ENCODE measurements around the gene TOPBP1.

Gene TOPBP1

GRCh38 chr3:133606342-133606741 lies 55.4 kb downstream of the TOPBP1 start:
- DNase-seq, result no peak

DNA sequence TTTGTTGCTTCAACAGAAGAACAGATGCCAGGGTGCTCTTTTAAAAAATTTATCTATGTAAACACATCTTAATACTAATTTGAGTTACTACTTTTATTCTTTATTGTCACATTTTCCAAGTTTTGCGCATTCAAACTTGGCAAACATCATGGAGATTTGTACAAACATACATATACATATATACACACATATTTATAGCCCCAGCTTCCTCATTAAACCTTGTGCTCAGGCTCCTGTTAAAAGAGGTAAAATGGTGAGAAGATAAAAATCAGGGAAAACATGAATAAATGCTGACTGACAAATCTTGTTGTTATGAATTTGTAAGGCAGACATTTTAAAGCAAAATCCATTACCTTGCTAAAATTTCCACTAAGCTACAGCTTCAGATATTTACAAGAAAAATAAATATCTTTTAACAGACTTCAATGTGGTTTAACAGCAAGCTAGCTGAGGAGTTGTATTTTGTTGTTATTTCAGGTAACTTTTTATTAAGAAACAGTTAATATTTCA lies 61.1 kb downstream of the TOPBP1 start:
- DNase-seq, result no peak

GRCh38 chr3:133599280-133599679 lies 62.5 kb downstream of the TOPBP1 start:
- DNase-seq, result no peak

- no peak for DNase-seq
Observed at GRCh38 chr3:133598405-133598804, 63.3 kb downstream of the TOPBP1 start.

GRCh38 chr3:133595341-133595740 lies 66.4 kb downstream of the TOPBP1 start:
- peak in 1 of 2 experiments; percentile 45 for DNase-seq

GRCh38 chr3:133593243-133593642 lies 68.5 kb downstream of the TOPBP1 start:
- no peak for DNase-seq

GRCh38 chr3:133592843-133593242 lies 68.9 kb downstream of the TOPBP1 start:
- no peak for DNase-seq

GRCh38 chr3:133591271-133591742 lies 70.4 kb downstream of the TOPBP1 start:
- no peak for DNase-seq

DNA sequence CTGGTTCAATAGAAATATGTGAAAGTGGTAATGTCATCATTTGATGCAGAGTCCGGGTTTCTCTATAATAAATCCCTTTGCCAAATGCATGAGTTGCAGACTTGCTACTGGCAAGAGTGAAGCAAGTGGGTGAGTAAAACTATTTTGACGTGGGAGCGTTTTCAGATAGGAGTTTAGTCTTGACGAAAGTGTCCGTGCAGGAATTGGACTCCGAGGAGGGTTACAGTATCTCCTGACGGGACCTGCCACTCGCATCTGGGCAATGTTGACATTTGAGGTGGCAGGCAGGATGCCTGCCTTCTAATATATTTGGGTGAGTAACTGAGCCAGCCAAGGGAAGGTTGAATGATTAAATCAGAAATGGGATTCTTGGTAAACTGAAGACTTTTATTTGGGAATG lies 72.2 kb downstream of the TOPBP1 start:
- DNase-seq, result no peak

DNA sequence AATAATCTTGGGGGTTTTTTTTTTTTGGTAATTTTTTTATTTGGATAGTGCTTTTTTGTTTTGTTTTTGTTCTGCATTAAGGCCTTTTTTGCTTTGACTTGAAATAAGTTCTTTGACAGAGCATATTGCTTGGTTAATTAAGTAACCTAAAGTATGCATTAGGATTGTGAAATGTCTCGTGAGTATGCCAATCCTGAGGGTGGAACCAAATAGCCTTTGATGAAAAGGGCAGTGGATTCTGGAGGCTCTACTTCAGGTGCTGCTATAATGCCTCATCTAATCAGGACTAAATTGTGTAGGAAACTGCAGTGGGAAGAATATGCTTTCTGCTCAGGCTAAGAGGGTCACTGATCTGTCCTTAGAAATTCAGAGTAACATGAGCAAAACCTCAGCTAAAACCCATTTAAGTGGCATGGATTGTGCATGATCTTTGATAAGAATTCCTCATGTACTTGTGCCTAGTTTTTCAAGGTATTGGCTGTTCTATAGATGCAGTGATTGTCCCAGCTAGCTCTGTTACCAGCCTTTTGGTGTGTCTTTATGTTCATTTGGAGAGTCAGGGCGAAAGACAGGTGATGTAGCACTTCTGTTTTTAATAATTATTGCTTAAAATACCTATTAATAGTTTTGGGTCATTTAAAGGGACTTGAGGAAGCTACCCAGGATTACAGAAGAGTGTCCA lies 72.8 kb downstream of the TOPBP1 start:
- no peak for DNase-seq

DNA sequence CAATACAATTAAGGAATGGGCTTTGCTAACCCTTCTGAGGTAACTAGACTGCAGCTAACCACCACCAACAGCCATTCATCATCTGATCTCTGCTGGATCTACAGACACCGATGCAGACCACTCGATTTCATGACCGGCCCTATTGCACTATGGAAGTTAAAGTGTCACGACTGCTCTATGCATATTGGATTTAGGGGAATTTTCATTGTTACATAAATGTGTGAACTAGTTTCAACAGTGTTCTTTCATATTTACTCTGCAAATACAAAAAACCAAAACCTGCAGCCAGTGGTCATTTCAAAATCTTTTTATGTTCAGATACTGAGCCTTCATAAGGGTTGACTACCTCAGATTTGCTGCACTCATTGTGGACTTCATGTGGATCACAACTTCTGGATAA lies 73.7 kb downstream of the TOPBP1 start:
- DNase-seq, result no peak

DNA sequence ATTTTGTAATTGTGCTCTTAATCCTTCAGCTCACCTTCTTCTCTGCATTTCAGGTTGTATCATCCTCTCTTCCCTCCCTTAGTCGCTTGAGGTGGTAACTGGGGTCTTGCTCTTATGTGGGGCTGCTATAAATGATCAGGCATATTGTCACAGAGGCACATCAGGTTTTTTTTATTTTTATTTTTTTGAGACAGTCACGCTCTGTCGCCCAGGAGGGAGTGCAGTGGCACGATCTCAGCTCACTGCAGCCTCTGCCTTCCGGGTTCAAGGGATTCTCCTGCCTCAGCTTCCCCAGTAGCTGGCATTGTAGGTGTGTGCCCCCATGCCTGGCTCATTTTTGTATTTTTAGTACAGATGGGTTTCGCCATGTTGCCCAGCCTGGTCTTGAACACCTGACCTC lies 78.3 kb downstream of the TOPBP1 start:
- DNase-seq, result no peak

DNA sequence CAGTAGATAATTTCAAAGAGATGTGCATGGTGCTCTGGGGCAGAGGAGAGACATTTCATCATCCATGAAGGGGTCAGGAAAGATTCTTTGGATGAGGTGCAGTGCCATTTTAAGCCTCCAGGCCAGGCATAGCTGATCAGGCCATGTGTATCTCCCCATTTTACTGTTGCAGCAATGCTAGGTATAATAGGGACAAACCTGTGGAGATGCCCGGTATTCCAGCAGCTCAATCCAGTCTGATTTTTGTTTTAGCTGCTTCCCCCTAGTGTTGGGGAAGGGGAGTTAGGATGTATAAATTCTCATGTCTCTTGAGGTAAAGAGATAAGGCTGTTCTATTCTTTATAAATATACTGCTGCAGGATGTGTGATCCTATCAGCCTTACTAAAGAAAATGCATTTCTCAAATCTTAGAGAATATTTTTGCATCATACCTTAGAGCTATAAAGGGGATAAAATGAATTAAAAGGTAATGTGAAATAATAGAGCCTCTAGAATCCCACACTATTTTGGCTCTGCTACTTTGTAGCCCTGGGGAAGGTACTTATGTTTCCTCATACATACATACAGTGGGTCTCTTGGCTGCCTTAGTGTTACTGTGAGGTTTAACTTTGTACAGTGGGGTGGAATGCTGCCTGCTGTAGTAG lies 83.1 kb downstream of the TOPBP1 start:
- no peak for DNase-seq

DNA sequence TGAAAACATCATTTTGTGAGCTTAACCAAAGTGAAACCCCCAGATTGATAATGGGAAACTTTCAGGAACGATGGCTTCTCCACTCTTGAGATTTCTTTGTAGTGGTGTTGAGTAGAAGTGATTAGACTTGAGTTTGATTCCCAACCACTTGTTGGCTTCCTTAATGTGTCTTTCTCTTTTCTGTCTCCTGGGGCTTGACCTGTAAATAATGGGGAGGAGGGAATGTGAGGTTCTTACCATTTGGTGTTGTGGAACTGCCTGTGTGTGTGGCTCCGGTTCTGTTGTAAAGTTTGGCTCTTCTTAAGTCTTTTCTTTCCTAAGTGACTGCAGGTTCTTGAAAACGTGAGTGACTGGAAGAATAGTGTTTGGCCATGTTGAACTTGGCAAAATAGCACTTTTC lies 85.6 kb downstream of the TOPBP1 start:
- DNase-seq, result no peak

DNA sequence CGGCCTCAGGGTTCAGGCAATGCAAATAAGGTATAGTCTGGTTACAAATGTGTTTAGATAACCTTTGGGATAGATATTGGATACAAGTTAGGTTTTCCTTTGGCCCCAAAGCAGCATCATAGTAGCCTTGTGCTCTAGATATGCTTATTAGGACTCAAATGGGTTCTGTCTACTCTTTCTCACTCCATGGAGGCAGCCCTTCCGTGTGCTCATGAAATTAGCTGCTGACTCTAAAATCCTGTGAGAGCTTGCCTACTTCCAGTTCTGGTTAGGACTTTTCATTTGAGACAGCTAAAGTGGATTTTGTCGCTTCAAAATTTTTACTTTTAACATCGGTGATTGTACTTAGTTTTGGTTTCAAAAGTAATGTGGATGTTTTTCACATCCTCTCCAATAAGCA lies 86.7 kb downstream of the TOPBP1 start:
- no peak for DNase-seq

DNA sequence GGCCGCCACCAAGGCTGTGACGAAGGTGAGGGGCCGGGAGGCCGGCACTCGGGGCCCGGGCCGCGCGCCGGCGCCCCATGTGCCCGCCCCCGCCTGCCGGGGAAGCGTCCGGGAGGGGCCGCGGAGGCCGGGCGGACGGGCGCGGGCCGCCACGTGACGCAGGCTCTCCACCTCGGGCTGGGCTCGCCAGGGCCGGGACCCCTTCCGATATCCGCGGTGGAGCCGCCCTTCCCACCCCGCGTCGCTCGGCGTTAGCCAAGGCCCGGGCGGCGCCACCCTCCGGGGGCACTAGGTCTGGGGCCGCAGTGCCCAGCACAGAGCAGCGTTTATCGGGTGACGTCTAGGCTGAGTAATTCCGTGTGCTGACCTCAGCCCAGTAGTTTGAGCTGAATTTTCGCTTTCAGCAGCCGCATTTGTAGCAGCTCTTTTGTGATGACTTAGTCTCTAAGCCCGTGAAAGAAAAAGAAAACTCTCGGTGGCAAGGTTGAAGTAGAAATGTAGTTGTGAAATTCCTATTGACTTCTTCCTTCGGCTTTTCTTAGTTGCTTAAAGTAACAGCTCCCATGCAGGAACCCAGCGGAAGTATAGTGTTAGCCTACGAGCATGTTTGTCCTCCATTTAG lies 87.4 kb downstream of the TOPBP1 start:
- peak; percentile 62 to 63 for DNase-seq

GRCh38 chr3:133573629-133574194 lies 88.0 kb downstream of the TOPBP1 start, which contains the start of gene CDV3:
CDV3 (plus strand) TSS chr3:133573686; CDS start chr3:133574045, 359 bp downstream.
- no peak for DNase-seq

DNA sequence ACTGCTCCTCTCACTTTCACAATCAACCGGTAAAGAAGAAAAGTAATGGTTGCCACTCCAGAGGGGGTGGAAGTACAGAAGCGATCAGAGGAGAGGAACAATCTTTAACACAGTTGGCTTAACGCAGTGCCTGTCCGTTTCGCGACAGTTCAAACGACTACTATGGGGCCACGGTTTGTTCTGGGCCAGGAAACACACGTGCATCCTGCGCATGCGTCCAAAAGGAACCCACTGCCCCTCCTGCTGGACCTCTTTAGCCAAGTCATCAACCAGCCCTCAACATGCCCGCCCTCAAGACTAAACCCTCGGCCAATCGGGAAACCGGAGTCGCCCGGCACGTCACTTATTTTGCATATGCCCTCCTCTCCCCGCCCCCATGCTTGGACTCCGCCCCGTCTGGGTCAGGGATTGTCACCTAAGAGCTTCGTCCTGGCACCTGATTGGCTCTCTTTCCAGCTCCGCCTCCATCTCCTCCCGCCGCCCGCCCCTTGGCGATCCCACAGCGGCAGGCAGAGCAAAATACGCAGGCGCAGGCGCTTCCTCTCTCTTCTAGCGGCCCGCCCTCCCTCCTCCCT lies 88.6 kb downstream of the TOPBP1 start:
- peak; percentile 99 to 100 for DNase-seq

DNA sequence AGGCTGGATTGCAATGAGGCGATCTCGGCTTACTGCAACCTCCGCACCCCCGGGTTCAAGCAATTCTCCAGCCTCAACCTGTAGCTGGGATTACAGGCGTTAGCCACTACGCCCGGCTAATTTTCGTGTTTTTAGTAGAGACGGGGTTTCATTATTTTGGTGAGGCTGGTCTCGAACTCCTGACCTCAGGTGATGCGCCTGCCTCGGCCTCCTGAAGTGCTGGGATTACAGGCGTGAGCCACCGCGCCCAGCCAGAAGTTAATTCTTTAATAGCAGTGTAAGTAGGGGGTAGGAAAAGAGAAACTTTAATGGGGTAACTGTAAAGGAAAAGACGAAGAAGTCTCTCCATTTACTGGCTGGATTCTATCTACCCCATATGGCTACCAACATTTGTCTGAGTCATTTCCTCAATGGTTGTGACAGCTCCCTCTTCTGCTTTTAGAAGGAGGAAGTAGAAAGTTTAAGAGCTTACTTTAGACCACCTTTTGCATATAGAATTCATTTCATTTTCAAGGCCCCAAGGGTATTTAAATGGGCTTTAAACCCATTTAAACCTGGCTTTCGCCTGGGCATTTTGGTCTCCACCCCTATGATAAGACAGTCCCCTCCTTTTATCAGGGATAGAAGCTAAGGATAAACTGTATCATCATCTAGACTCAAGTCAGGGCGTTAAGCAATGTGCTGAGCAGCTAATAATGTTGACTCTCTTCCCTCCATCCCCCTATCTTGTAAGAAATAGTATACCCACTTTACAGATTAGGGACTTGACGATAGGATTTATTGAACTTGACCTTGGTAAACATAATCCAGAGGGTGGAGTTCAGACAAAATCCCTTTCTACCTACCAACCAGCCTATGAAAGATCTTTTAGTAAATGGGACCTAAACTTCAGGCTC lies 89.3 kb downstream of the TOPBP1 start:
- DNase-seq, result no peak

DNA sequence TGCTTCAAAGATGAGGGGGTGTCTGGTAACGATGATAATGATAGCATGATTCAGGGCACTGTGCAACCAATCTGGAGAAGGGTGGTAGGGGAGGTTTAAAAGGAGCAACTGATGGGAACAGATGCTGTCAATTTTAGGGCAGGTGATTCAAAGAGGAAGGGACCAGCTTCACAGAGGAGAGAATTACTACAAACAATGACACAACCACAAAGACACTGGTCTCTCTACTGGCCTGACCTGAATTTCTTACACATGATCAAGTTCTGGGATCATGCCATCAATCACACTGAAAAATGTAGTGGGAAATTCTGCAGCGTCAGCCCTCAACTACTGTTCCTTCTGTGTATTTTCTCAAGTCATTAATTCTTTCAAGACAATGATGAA lies 90.8 kb downstream of the TOPBP1 start:
- DNase-seq, result no peak

GRCh38 chr3:133570139-133570936 lies 91.4 kb downstream of the TOPBP1 start:
- no peak for DNase-seq
